ENCODE data around the gene TTBK1.
"Not testable (repeated sequence)": the region's sequence is repeated elsewhere in the genome, so short reads cannot be mapped to it uniquely, and the experiment has no call there.

TTBK1 gene

GRCh38 chr6:43290339-43290904 is 47.1 kb downstream of the TTBK1 start:
- no peak for DNase-seq

GRCh38 chr6:43290905-43291355 is 47.6 kb downstream of the TTBK1 start:
- DNase-seq: no peak

GRCh38 chr6:43291708-43292107 is 48.4 kb downstream of the TTBK1 start:
- no peak for DNase-seq

DNA sequence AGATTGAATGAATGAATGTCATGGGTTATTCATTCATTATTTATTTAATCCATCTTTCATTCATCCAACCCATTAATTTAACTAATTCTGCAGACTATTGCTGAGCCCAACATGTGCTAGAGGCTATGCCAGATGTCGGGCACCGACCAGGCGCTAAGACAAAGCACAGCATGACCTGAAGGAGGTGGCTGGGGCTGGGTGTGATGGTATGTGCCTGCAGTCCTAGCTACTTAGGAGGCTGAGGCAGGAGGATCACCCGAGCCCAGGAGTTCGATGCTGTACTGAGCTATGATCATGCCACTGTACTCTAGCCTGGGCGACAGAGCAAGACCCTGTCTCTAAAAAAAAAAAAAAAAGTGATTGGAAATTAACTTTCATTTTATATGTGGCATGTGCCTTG is 49.1 kb downstream of the TTBK1 start:
- DNase-seq: no peak

DNA sequence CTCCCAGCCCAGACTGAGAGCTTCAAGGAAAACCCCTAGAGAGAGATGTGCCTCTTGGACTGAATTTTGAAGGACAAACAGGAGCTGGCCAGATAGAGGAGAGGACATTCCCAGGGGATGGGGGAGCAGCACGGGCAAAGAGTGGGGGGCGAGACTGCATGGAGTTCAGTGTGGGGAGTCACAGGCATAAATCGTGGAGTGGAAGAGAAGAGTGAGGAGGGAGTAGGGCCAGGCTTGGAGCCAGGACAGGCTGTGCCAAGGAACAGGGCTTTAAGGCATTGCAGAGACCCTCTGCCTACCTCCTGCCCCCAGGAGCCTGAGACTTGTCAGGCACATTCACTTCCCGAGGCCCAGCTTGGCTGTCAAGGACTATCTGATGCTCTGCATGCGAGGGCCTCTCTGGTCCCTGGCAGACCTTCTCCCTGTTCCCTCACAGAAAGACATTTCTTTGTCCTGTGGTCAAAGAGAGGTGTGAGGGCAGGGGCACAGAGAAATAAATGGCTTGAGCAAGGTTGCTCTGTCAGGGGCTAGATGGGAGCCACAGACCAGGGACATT is 49.6 kb downstream of the TTBK1 start:
- DNase-seq: no peak

DNA sequence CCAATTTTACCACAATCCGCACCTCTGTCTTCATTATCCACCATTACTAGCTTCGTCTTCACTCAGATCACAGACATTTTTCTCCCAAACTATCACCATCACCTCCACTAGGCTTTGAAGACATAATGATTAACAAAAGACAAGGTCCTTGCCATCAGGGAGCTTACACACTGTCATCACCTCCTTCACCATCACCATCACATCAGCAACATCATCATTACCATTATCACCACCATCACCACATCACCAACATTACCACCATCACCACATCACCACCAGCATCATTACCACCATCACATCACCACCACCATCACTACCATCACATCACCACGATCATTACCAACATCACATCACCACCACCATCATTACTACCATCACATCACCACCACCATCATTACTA is 50.4 kb downstream of the TTBK1 start:
- DNase-seq: no peak

GRCh38 chr6:43294536-43294935 is 51.3 kb downstream of the TTBK1 start:
- DNase-seq: no peak

DNA sequence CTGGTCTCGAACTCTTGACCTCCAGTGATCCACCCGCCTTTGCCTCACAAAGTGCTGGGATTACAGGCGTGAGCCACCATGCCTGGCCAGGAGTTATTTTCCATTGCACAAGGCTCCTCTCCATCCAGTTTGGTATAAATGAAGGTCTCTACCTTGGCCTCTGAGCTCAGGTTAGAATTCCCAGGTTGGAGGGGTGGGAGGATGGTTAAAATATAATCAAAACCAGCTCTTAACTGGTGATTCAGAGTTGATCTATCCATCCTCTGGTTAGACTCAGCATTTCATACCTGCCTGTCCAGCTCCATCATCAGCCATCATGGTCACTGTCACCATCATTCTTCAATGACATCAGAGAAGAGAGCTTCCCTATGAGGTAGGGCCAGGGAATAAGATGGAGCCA is 52.2 kb downstream of the TTBK1 start:
- no peak for DNase-seq

GRCh38 chr6:43296780-43297497 is 53.7 kb downstream of the TTBK1 start:
- no peak for DNase-seq

GRCh38 chr6:43297644-43298564 is 54.6 kb downstream of the TTBK1 start, which contains the start of gene SLC22A7:
SLC22A7 (plus strand) TSS chr6:43298260; CDS start chr6:43298359, 99 bp downstream.
- no peak for DNase-seq

DNA sequence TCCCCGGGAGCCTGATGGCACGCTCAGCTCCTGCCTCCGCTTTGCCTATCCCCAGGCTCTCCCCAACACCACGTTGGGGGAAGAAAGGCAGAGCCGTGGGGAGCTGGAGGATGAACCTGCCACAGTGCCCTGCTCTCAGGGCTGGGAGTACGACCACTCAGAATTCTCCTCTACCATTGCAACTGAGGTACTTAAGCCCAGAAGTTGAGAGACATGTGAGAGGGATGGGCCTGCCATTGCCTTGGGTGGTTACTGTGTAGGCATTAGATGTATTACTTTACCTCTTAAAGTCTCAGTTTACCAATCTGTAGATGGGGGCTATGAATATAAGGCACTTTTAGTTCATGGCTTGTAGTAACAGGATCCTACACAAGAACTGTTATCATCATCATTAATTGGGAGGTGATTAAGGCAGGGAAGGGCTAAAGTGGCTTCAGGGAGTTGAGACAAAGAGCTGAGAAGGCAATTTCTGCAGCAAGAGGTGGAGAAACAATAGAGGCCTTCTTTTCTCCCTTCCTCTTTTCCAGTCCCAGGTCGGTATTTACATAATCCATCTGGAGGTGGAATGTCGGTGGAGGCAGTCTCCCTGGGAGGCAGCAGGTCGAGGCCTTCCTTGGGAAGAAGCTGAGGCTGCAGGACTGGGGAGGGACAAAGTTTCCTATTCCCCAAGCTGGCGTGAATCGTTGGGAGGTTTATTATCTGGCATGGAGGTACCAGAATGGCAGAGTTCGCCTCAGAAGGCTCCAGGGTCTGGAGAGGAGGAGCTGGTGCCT is 55.5 kb downstream of the TTBK1 start:
- no peak for DNase-seq

- DNase-seq: no peak
These were observed 56.3 kb downstream of the TTBK1 start for GRCh38 chr6:43299338-43300293.

- DNase-seq: no peak
These were observed 58.0 kb downstream of the TTBK1 start for GRCh38 chr6:43301081-43301870.

- no peak for DNase-seq
These were observed 58.8 kb downstream of the TTBK1 start for GRCh38 chr6:43302126-43302525.

- DNase-seq: not testable (repeated sequence)
These were observed 59.7 kb downstream of the TTBK1 start for GRCh38 chr6:43303006-43303405.

GRCh38 chr6:43303751-43304331 is 60.6 kb downstream of the TTBK1 start:
- no peak for DNase-seq

DNA sequence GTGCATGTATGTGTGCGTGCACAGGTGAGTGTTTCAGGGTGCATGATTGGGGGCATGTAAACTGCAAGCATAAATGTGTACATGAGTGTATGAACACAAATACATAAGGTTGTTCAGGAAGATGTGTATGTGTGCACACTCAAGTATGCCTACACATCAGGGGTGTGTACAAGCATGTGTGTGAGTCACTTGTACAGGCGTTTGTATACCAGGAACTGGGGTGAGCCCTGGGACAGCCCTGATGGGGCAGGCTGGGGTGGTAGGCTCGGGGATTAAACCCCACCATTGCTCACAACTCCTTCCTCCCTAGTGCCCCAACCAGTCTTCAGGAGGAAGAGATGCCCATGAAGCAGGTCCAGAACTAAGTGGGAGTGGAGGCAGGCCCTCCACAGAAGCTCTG is 61.1 kb downstream of the TTBK1 start:
- DNase-seq: no peak

GRCh38 chr6:43304882-43305281 is 61.6 kb downstream of the TTBK1 start:
- no peak for DNase-seq

GRCh38 chr6:43306086-43306485 is 62.8 kb downstream of the TTBK1 start:
- no peak for DNase-seq
